GM20431 (cell line): Measurements from ENCODE around the gene ARL4A.

ENCODE experiments used
- in situ Hi-C: fragments of 300-500 bp; cut with MseI, MboI; formaldehyde crosslinking; loops from one replicate; pipeline ENCODE4 v1.15.0; 2020; ENCODE audit warnings: low sequenced_read_pairs; ENCODE audit not compliant: unreplicated experiment

Gene ARL4A

GRCh38 chr7:12692479-12693259 lies 5.2 kb downstream of the ARL4A start:
- in situ Hi-C loops, result no loop called here

GRCh38 chr7:12694817-12695216 lies 7.4 kb downstream of the ARL4A start:
- in situ Hi-C loops, result no loop called here

DNA sequence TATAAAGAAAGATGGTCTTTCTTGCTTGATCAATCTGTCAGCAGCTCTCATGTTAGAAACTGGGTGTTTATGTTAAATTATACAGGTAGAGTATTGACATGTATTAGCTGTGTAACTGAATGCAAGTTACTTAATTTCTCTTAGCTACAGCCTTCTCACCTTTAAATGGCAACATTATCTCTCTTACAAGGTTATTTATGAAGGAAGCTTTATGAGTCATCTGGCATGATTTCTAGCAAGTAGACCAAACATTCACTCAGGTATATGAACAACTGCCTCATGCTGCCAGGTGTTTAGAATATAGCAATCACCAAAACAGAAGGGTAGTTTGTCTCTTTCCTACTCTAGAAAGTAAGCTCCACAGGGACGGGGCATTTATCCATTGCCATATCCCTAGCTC lies 8.5 kb downstream of the ARL4A start:
- in situ Hi-C loops, result no loop called here

- in situ Hi-C loops, result no loop called here
Measured at GRCh38 chr7:12699299-12699698, 11.9 kb downstream of the ARL4A start.

DNA sequence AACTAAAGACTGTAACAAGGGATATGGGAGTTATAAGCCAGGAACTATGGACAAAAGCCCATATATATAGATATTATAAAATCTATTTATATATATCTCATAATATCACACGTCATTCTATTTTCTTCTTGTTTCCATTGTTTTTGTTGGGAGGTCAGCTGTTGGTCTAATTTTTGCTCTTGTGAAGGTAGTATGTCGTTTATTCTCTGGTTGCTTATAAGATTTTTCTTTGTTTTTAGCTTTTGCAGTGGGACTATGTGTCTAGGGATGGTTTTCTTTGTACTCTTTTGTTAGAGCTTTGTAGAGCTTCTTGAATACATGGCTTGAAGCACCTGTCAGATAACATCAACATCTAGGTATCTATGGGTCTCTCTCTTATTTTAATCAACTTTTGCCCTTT lies 14.0 kb downstream of the ARL4A start:
- in situ Hi-C loops, result no loop called here

GRCh38 chr7:12703881-12704280 lies 16.4 kb downstream of the ARL4A start:
- in situ Hi-C loops, result no loop called here

GRCh38 chr7:12705878-12706277 lies 18.4 kb downstream of the ARL4A start:
- in situ Hi-C loops, result no loop called here

DNA sequence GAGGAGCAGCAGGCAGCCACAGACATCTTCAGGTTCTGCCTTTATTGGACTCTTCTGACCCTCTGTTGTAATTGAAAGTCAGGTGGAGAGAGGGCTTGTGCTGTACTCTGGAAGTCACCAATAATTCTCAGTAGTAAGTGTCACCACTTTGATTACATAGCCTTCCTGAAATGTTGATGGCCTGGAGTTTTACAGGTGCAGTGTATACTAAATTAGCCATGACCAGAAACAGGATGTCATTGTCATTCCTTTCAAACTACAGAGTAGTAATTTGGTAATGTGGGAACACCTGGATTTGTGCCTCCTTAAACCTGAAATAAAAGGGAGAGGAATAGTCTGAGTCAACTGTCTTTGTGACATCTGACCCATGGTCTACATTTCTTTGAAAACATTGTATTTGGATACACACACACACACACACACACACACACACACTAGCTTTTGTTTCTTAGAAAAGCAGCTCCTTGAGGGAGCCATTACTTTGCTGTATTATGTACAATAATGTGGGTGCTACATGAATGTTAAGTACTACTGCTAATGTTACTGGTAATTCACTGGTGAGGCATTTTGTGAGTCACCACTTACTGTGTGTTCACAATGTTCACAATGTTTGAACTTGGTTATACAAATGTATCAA lies 19.6 kb downstream of the ARL4A start:
- in situ Hi-C loops, result no loop called here

- in situ Hi-C loops, result no loop called here
Measured at GRCh38 chr7:12708314-12708713, 20.9 kb downstream of the ARL4A start.

DNA sequence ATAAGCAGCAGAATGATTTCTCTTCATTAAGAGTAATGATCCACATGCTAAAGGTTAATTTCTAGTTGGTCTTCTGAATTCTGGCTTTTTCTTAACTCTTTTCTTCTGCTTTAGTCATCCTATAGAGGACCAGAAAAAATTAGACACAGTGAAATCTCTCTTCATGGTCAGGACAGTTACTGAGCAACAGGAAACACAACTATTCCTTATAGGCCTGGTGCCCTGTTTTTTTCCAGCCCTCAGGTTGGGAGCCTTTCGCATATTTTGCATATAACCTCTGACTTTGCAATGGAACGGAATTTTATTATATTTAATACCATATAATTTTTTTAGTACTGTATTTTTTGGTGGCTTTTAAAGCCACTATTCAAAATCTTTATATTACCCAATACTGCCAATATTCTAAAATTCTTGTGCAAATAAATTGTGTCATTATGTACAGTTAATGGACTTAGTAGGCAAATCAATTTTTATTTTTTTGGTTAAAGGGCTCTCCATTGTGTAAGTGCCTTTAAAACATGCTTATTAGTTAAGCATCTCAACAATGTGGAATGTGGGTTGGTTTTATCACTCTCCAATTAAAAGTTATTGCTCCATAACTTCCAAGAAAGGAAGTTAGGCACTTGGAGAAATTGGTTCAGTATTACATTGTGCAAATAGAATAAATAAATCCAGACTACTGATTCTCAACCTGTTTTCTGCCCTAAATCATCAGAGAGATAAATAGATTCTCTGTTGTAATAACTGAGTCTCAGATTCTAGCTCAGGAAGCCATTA lies 22.5 kb downstream of the ARL4A start:
- in situ Hi-C loops, result no loop called here

GRCh38 chr7:12711124-12711523 lies 23.7 kb downstream of the ARL4A start:
- in situ Hi-C loops, result no loop called here

DNA sequence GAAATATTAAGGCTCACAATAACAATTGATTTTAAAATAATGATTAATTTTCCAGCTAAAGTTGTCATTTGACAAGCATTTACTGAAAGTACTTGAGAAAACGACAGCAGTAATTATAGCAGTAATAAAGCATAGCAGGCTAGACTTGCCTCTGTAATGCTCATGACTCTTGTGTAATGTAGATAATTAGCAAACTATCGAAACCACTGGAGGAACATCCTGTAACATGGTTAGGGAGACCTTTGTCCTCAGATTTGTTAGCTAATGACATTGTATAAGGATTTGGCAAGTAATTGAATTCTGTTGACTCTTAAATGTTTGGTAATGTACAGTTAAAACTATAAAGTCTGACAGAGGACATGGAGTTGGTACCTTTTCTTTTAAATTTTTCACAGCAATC lies 24.8 kb downstream of the ARL4A start:
- in situ Hi-C loops, result no loop called here

DNA sequence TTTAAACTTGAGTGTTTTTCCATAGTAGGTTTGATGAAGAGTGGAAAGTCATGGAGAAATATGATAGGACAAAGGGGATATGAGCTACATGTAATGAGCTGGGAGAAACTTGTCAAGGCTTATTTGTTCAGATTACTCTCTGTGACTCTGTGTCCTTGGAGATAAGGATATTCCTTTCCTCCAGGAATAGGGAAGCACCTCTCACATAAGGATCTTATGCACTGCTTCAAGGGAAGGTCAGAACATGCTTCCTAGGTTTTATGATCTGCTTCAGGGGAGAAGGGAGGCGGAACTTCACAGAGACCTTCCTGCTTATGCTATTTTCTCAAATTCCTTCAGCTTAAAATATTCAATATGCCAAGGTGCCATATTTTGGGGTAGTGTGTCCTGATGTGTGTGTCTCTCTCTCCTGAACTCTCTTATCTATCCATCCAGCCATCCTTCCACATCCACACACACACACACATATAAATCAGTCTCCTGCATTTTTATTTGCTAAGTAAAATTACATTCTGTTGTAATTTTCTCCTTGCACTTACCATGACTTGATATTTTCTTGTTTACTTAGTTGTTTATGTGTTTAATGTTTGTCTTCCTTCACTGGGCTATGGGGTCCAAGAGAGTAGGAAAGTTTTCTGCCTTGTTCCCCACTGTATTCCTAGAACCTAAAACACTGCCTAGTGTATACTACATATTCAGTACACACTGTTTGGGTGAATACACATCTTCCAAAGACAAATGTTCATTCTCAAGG lies 26.4 kb downstream of the ARL4A start:
- in situ Hi-C loops, result no loop called here

DNA sequence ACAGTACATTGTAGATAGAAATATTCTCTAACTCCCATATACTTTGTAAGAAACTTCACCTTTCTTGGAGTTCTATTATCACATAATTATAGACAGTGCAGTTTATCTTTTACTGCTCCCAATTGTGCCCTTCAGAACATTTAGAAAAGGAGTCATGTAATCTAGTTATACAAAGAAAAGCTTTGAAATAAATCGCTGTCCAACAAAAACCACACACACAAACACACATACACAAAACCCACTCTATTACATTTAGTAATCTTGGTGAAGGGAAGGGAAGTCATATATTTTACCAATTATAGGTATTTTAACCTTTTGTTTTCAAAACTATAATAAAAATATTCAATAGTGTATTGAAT lies 26.9 kb downstream of the ARL4A start:
- in situ Hi-C loops, result no loop called here

DNA sequence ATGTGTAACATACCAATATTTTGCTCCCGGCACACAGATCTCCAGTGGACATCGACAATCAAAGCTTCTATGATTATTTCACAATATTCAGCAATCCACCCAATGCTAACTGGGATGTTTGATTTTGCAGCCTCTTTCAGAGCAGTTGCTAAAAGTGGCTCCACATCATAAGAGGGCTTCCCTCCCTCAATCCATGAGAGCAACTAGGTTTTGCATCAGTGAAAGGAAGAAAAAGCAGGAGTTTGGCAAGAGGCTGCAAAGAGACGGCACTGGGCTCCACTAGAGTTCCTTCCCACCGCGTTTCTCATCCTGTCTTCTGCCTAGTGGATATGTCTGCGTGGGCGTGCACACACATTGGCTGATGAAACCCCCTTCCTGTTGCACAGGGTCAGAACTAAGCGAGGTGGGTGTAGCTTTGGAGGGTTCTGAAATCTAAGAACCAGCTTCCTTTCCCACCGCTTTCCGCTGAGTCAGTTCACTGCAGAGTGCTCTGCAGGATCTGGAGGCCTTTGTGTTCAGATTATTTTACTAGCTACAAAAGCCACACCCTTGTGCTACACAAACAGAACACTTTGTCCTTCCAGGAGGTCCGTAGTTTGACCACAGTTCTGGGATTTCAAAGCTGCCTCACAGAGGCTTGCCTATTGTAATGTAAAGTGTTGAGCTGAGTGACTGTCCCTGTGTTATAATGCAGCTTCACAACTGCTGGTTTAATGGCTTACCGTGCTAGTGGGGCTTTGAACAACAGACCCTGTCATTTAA lies 28.1 kb downstream of the ARL4A start:
- in situ Hi-C loops, result no loop called here

DNA sequence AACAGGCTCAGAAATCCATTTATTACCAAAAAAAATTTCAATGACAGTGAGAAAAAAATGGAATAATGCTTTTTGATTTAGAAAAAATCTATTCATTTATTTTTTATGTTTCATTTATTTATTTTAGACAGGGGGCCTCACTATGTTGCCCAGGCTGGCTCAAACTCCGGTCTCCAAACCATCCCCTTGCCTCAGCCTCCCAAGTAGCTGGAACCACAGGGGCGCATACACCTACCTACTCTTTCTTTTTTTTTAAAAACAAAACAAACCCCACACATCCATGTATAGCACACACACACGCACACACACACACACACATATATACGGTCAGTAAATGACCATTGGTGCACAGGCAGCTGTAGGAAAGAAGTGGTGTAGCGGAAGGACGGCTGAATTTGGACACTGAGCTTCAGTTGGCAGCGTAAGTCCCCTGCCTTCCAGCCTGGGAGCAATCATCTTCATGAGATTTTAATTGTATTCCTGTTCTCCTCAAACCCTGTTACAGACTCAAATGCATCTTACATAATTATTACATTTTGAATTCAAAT lies 28.8 kb downstream of the ARL4A start:
- in situ Hi-C loops, result no loop called here

DNA sequence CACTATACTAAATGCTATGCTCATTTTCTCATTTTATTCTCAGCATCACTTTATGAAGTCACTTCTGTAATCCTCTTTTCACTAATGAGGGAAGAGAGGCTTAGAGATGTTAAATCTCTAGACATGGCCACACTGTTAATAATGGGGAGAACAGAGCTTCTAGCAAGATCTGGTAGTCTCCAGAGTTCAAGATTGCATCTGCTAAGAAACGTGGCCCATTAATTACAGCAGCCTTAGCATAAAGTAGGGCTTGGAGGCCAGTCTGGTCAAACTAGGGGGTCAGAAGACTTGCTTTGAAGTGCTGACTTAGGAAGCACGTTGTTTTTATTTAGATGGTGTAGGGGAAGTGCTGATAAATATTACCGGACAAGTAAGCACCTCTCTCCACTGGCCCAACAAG lies 29.3 kb downstream of the ARL4A start:
- in situ Hi-C loops, result no loop called here

GRCh38 chr7:12719141-12719919 lies 31.9 kb downstream of the ARL4A start:
- in situ Hi-C loops, result no loop called here
